CD4-positive, alpha-beta T cell treated with Interleukin-4 for 4 hours (primary cell): ENCODE data around the gene ASTN1.

ENCODE experiments used
- DNase-seq: peaks from one replicate; pipeline ENCODE4 v3.0.0-alpha.2; 2020

ASTN1 gene

GRCh38 chr1:176869577-176869976, 294.9 kb downstream of the ASTN1 start:
- no peak for DNase-seq

GRCh38 chr1:176866011-176866714, 298.3 kb downstream of the ASTN1 start:
- DNase-seq: no peak

- DNase-seq: no peak
Measured at GRCh38 chr1:176864211-176864610, 300.3 kb downstream of the ASTN1 start.

- no peak for DNase-seq
Measured at GRCh38 chr1:176863613-176864012, 300.9 kb downstream of the ASTN1 start.

GRCh38 chr1:176858433-176858916, 306.0 kb downstream of the ASTN1 start:
- DNase-seq: no peak

- DNase-seq: no peak
Measured at GRCh38 chr1:176857632-176858031, 306.9 kb downstream of the ASTN1 start.

- no peak for DNase-seq
Measured at GRCh38 chr1:176854758-176855745, 309.5 kb downstream of the ASTN1 start.

GRCh38 chr1:176854121-176854520, 310.4 kb downstream of the ASTN1 start:
- DNase-seq: no peak

GRCh38 chr1:176853503-176853902, 311.0 kb downstream of the ASTN1 start:
- no peak for DNase-seq

- DNase-seq: no peak
Measured at GRCh38 chr1:176852124-176852523, 312.4 kb downstream of the ASTN1 start.

- DNase-seq: no peak
Measured at GRCh38 chr1:176850871-176851270, 313.6 kb downstream of the ASTN1 start.

- no peak for DNase-seq
Measured at GRCh38 chr1:176849281-176849680, 315.2 kb downstream of the ASTN1 start.

GRCh38 chr1:176847052-176847451, 317.5 kb downstream of the ASTN1 start:
- DNase-seq: no peak

- DNase-seq: no peak
Measured at GRCh38 chr1:176843352-176844297, 320.9 kb downstream of the ASTN1 start.

GRCh38 chr1:176841238-176841637, 323.3 kb downstream of the ASTN1 start:
- no peak for DNase-seq

- no peak for DNase-seq
Measured at GRCh38 chr1:176839216-176839615, 325.3 kb downstream of the ASTN1 start.

GRCh38 chr1:176838276-176838995, 326.1 kb downstream of the ASTN1 start:
- no peak for DNase-seq

GRCh38 chr1:176837708-176838107, 326.8 kb downstream of the ASTN1 start:
- DNase-seq: no peak

GRCh38 chr1:176831150-176831549, 333.4 kb downstream of the ASTN1 start:
- no peak for DNase-seq

GRCh38 chr1:176829261-176829660, 335.3 kb downstream of the ASTN1 start:
- DNase-seq: no peak

- DNase-seq: no peak
Measured at GRCh38 chr1:176826265-176826664, 338.2 kb downstream of the ASTN1 start.
